ENCODE results near the gene TSPAN4. TPM values are rescaled to one million over a fixed set of nuclear protein-coding genes. Genes with fewer than 3 reads are reported as not detected.

Gene TSPAN4
- total RNA-seq, 2 experiments from 2014 or later, result 1.6 to 2.0 TPM

DNA sequence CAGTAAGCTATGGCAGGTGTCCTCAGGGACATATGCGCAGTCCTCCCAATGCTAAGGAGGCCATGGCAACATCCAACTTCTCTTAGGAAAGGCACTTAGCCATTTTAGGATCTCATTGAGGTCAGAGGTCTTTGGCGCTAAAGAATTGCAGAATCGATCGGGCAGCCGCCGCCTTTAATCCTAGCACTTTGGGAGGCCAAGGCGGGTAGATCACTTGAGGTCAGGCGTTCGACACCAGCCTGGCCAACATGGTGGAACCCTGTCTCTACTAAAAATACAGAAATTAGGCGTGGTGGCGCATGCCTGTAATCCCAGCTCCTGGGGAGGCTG, 69.2 kb downstream of the TSPAN4 start:
- TF ChIP-seq, protein P1, sequence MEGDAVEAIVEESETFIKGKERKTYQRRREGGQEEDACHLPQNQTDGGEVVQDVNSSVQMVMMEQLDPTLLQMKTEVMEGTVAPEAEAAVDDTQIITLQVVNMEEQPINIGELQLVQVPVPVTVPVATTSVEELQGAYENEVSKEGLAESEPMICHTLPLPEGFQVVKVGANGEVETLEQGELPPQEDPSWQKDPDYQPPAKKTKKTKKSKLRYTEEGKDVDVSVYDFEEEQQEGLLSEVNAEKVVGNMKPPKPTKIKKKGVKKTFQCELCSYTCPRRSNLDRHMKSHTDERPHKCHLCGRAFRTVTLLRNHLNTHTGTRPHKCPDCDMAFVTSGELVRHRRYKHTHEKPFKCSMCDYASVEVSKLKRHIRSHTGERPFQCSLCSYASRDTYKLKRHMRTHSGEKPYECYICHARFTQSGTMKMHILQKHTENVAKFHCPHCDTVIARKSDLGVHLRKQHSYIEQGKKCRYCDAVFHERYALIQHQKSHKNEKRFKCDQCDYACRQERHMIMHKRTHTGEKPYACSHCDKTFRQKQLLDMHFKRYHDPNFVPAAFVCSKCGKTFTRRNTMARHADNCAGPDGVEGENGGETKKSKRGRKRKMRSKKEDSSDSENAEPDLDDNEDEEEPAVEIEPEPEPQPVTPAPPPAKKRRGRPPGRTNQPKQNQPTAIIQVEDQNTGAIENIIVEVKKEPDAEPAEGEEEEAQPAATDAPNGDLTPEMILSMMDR (IDR thresholded peaks at IDR 0.05), result no peak
- H3K9me3 ChIP-seq (ENCODE audit: control insufficient read depth in 1 of 2, insufficient read depth in 1 of 2, low read length in 2 of 2), result no peaks in the 10 kb centered on the region
- no peak overlapping the region for H3K27ac ChIP-seq (ENCODE audit: low read depth in 1 of 2, low read length in 2 of 2)
- H3K4me1 ChIP-seq (ENCODE audit: insufficient read depth, low read length), result peaks cover 21% of the 10 kb centered on the region
- intact Hi-C loops (cut with DNase I, micrococcal nuclease), result no loop called here
- H3K4me1 Mint-ChIP-seq (ENCODE audit: low read depth), result peaks cover 12% of the 10 kb centered on the region
- CTCF ChIA-PET, result interaction anchor here (0.7 kb wide), 1 partner anchor 14 kb away, joined by 3 read pairs; the partner anchor contains the start of gene AP2A2
- H3K27me3 ChIP-seq (ENCODE audit: control insufficient read depth in 1 of 2, insufficient read depth in 2 of 2, low read length in 2 of 2), result no peaks in the 10 kb centered on the region
- H3K4me3 ChIP-seq (ENCODE audit: low read length), result peak overlapping the region; percentile 76
- peaks cover 2% of the 10 kb centered on the region for H3K36me3 ChIP-seq (ENCODE audit: insufficient read depth, low read length)
- no peaks in the 10 kb centered on the region for H3K27me3 Mint-ChIP-seq
- POLR2A ChIA-PET, result interaction anchor here (0.7 to 1.9 kb wide), 2 partner anchors 13 to 69 kb away, joined by 3 to 10 read pairs; partner anchors contain the start of gene TSPAN4
- H3K27ac Mint-ChIP-seq, result peak overlapping the region; percentile 62
- peak overlapping the region; percentile 92 for H3K4me3 Mint-ChIP-seq
- ATAC-seq (ENCODE audit: poor library complexity) (no peak), DNase-seq (no peak)
- H3K9me3 Mint-ChIP-seq, result no peaks in the 10 kb centered on the region
- no peaks in the 10 kb centered on the region for H3K36me3 Mint-ChIP-seq (ENCODE audit: low read depth)

DNA sequence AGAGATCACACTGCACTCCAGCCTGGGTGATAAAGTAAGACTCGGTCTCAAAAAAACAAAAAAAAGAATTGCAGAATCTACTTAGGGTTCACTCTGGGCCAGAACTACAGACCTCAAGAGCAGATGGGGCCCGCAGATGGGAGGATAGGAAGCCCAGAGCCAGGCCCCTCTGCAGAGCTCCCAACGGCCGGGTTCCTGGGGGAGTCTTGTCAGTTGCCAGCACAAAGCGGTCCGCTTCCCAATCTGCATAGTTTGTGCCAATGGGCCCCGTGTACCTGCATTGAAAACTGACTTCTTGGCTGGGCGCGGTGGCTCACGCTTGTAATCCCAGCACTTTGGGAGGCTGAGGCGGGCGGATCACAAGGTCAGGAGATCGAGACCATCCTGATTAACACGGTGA, 69.6 kb downstream of the TSPAN4 start:
- peaks cover 12% of the 10 kb centered on the region for H3K4me1 Mint-ChIP-seq (ENCODE audit: low read depth)
- peak overlapping the region; percentile 92 for H3K4me3 Mint-ChIP-seq
- ChIA-PET CTCF (interaction anchor here (0.7 kb wide), 1 partner anchor 13 kb away, joined by 3 read pairs; the partner anchor contains the start of gene AP2A2), POLR2A (interaction anchor here (0.6 to 1.9 kb wide), 2 partner anchors 13 to 38 kb away, joined by 3 to 10 read pairs; no protein-coding TSS in a partner anchor)
- TF ChIP-seq, protein P1 (IDR thresholded peaks at IDR 0.05), result no peak
- peaks cover 2% of the 10 kb centered on the region for H3K36me3 ChIP-seq (ENCODE audit: insufficient read depth, low read length)
- intact Hi-C loops (cut with DNase I, micrococcal nuclease), result no loop called here
- H3K27me3 ChIP-seq (ENCODE audit: control insufficient read depth in 1 of 2, insufficient read depth in 2 of 2, low read length in 2 of 2), result no peaks in the 10 kb centered on the region
- no peaks in the 10 kb centered on the region for H3K27me3 Mint-ChIP-seq
- DNase-seq (no peak), ATAC-seq (ENCODE audit: poor library complexity) (no peak)
- H3K36me3 Mint-ChIP-seq (ENCODE audit: low read depth), result no peaks in the 10 kb centered on the region
- no peak overlapping the region for H3K27ac Mint-ChIP-seq
- no peak overlapping the region for H3K27ac ChIP-seq (ENCODE audit: low read depth in 1 of 2, low read length in 2 of 2)
- no peak overlapping the region for H3K4me3 ChIP-seq (ENCODE audit: low read length)
- no peaks in the 10 kb centered on the region for H3K9me3 ChIP-seq (ENCODE audit: control insufficient read depth in 1 of 2, insufficient read depth in 1 of 2, low read length in 2 of 2)
- peaks cover 21% of the 10 kb centered on the region for H3K4me1 ChIP-seq (ENCODE audit: insufficient read depth, low read length)
- no peaks in the 10 kb centered on the region for H3K9me3 Mint-ChIP-seq

DNA sequence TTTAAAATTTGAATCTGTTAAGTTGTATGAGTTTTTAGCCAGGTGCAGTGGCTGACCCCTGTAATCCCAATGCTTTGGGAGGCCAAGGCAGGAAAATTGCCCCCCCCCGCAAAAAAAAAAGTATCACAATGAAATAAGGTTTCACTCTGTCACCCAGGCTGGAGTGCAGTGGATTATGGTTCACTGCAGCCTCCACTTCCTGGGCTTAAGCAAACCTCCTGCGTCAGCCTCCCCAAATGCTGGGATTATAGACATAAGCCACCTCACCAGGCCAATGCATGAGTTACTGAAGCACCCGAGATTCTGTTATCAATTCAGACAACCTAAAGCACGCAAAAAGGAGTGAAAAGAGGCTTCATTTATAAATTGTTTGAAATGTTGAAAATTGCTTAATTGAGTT, 70.4 kb downstream of the TSPAN4 start:
- DNase-seq (no peak), ATAC-seq (ENCODE audit: poor library complexity) (no peak)
- Mint-ChIP-seq H3K36me3 (ENCODE audit: low read depth) (no peaks in the 10 kb centered on the region), H3K4me3 (peak overlapping the region; percentile 54), H3K27me3 (no peaks in the 10 kb centered on the region), H3K9me3 (no peaks in the 10 kb centered on the region), H3K27ac (no peak overlapping the region), H3K4me1 (ENCODE audit: low read depth) (peaks cover 10% of the 10 kb centered on the region)
- no peaks in the 10 kb centered on the region for H3K27me3 ChIP-seq (ENCODE audit: control insufficient read depth in 1 of 2, insufficient read depth in 2 of 2, low read length in 2 of 2)
- ChIA-PET CTCF (no interaction called here), POLR2A (no interaction called here)
- no peaks in the 10 kb centered on the region for H3K9me3 ChIP-seq (ENCODE audit: control insufficient read depth in 1 of 2, insufficient read depth in 1 of 2, low read length in 2 of 2)
- H3K36me3 ChIP-seq (ENCODE audit: insufficient read depth, low read length), result peaks cover 2% of the 10 kb centered on the region
- H3K27ac ChIP-seq (ENCODE audit: low read depth in 1 of 2, low read length in 2 of 2), result no peak overlapping the region
- intact Hi-C loops (cut with DNase I, micrococcal nuclease), result no loop called here
- TF ChIP-seq, protein P1 (IDR thresholded peaks at IDR 0.05), result no peak
- peaks cover 21% of the 10 kb centered on the region for H3K4me1 ChIP-seq (ENCODE audit: insufficient read depth, low read length)
- H3K4me3 ChIP-seq (ENCODE audit: low read length), result no peak overlapping the region

All from CD4-positive, alpha-beta T cell (primary cell).